HepG2 (cell line): Measurements from ENCODE around the gene TRPV6. TPM values are rescaled to one million over a fixed set of nuclear protein-coding genes. Genes with fewer than 3 reads are reported as not detected.

Source experiments
- ATAC-seq: fragments of 200-7000 bp; cut with Tn5 transposase; 3 replicates; pipeline ENCODE4 v1.9.1; 2020; ENCODE audit warnings: mild to moderate bottlenecking, moderate library complexity
- BruUV-seq: library from RNA; stranded (reverse); fragments of 400-500 nt; replicated peaks from 2 replicates; lab custom pipeline; 2021; lab: Mats Ljungman, UMichigan
- CTCF ChIA-PET: fragments of 300-600 bp; formaldehyde crosslinking; extraction: SDS; loops from one replicate; lab custom pipeline; 2021; ENCODE audit warnings: low total read pairs, inconsistent platforms, low intra/inter-chr PET ratio; lab: Yijun Ruan, JAX
- POLR2A ChIA-PET: fragments of 350-600 bp; sonication (Branson Sonifier 250); formaldehyde crosslinking; loops from one replicate; lab custom pipeline; 2020; ENCODE audit warnings: antibody characterized with exemption, inconsistent platforms; lab: Yijun Ruan, JAX
- DNase-seq: peaks from one replicate; pipeline ENCODE4 v3.0.0-alpha.2; 2015; ENCODE audit warnings: low spot score
- FAIRE-seq: peaks from 3 replicates; lab custom pipeline; 2011; peaks lifted over from hg19 to GRCh38; lab: Jason Lieb, UNC
- H2AFZ ChIP-seq: one replicate; pipeline ENCODE4 v1.6.1; 2011; ENCODE audit warnings: low read length, inconsistent platforms
- H3K27ac ChIP-seq: fragments of 300-600 bp; 3 replicates; pipeline ENCODE4 v1.8.0; 2011; ENCODE audit warnings: mixed run types, mild to moderate bottlenecking, mixed read lengths, low read length, inconsistent platforms; ENCODE audit not compliant: insufficient read depth; ENCODE audit errors: extremely low read length
- H3K27me3 ChIP-seq, 2 experiments: fragments of 200-600 bp in 1 of 2; 2 replicates in 1 of 2; 3 replicates in 1 of 2; pipeline versions ENCODE4 v1.6.0 to v1.8.0; 2011; ENCODE audit warnings: low read length in 2 of 2, mild to moderate bottlenecking in 2 of 2, moderate library complexity in 2 of 2, inconsistent platforms in 1 of 2; ENCODE audit not compliant: insufficient read depth in 2 of 2, control insufficient read depth in 1 of 2
- H3K36me3 ChIP-seq, 2 experiments: fragments of 200-600 bp in 1 of 2; replicated peaks in 1 of 2; 2 replicates in 1 of 2; 3 replicates in 1 of 2; pipeline versions ENCODE4 v1.5.1 to v1.8.0; 2011; ENCODE audit warnings: low read length in 2 of 2, inconsistent platforms in 1 of 2; ENCODE audit not compliant: insufficient read depth in 2 of 2, control insufficient read depth in 1 of 2
- H3K4me1 ChIP-seq: 2 replicates; pipeline ENCODE4 v1.5.1; 2012; ENCODE audit warnings: low read length, inconsistent platforms; ENCODE audit not compliant: insufficient read depth
- H3K4me2 ChIP-seq: 2 replicates; pipeline ENCODE4 v1.6.0; 2011; ENCODE audit warnings: low read depth, low read length, inconsistent platforms
- H3K4me3 ChIP-seq, 3 experiments: fragments of 200-600 bp in 1 of 3; sonication (generic), shearing (Covaris generic) in 1 of 3; replicated peaks in 1 of 3; 2 replicates each; pipeline ENCODE4 v1.5.1; 2011 to 2016; ENCODE audit warnings: low read length in 3 of 3, inconsistent platforms in 2 of 3, low read depth in 2 of 3, mild to moderate bottlenecking in 2 of 3, control low read depth in 1 of 3, mixed read lengths in 1 of 3; ENCODE audit not compliant: insufficient read depth in 1 of 3
- H3K79me2 ChIP-seq: one replicate; pipeline ENCODE4 v1.6.1; 2011; ENCODE audit warnings: low read length, inconsistent platforms; ENCODE audit not compliant: insufficient read depth
- H3K9ac ChIP-seq: 2 replicates; pipeline ENCODE4 v1.6.0; 2011; ENCODE audit warnings: mild to moderate bottlenecking, low read depth, low read length, inconsistent platforms; ENCODE audit not compliant: insufficient read depth
- H3K9me3 ChIP-seq: 2 replicates; pipeline ENCODE4 v1.5.1; 2012; ENCODE audit warnings: mild to moderate bottlenecking, low read length
- H4K20me1 ChIP-seq: 2 replicates; pipeline ENCODE4 v1.6.0; 2011; ENCODE audit warnings: inconsistent platforms, mild to moderate bottlenecking, low read length, moderate library complexity; ENCODE audit not compliant: insufficient read depth
- HMGA1 ChIP-seq: sonication (generic); formaldehyde crosslinking; conservative IDR thresholded peaks from 2 replicates; pipeline ENCODE4 v1.4.0; 2020; ENCODE audit warnings: missing genetic modification reagents
- IRX3 ChIP-seq: sonication (generic); formaldehyde crosslinking; IDR thresholded peaks from 2 replicates; pipeline ENCODE4 v1.8.1; 2023; ENCODE audit warnings: mild to moderate bottlenecking, low read depth, missing genetic modification reagents, borderline replicate concordance
- JDP2 ChIP-seq: sonication (generic); formaldehyde crosslinking; IDR thresholded peaks from 2 replicates; pipeline ENCODE4 v1.8.1; 2022; ENCODE audit warnings: missing genetic modification reagents, borderline replicate concordance
- MIXL1 ChIP-seq: IDR thresholded peaks from 2 replicates; pipeline ENCODE4 v1.6.1; 2016
- NFKBIZ ChIP-seq: IDR thresholded peaks from 2 replicates; pipeline ENCODE4 v1.6.1; 2018; ENCODE audit warnings: missing genetic modification reagents, missing compliant biosample characterization
- PAF1 ChIP-seq: IDR thresholded peaks from 2 replicates; pipeline ENCODE4 v1.6.1; 2016; ENCODE audit warnings: missing genetic modification reagents, missing compliant biosample characterization
- PHF20 ChIP-seq: sonication (generic); formaldehyde crosslinking; IDR thresholded peaks from 2 replicates; pipeline ENCODE4 v1.5.0; 2020; ENCODE audit warnings: mild to moderate bottlenecking, missing genetic modification reagents
- WIZ ChIP-seq: sonication (generic); formaldehyde crosslinking; IDR thresholded peaks from 2 replicates; pipeline ENCODE4 v1.5.1; 2020; ENCODE audit warnings: mild to moderate bottlenecking, missing genetic modification reagents
- ZNF235 ChIP-seq: sonication (generic); formaldehyde crosslinking; IDR thresholded peaks from 2 replicates; pipeline ENCODE4 v1.8.1; 2023; ENCODE audit warnings: mild to moderate bottlenecking, missing genetic modification reagents, borderline replicate concordance
- ZNF556 ChIP-seq: sonication (generic); formaldehyde crosslinking; IDR thresholded peaks from 2 replicates; pipeline ENCODE4 v1.4.0; 2020; ENCODE audit warnings: mild to moderate bottlenecking, missing genetic modification reagents, borderline replicate concordance
- ZNF720 ChIP-seq: sonication (generic); formaldehyde crosslinking; IDR thresholded peaks from 2 replicates; pipeline ENCODE4 v1.4.0; 2020; ENCODE audit warnings: missing genetic modification reagents
- WGBS: methylation state at CpG from one replicate; pipeline ENCODE4 v1.1.6; 2017; ENCODE audit warnings: low lambda C conversion rate; 5-methylcytosine and 5-hydroxymethylcytosine counted together
- in situ Hi-C: cut with HindIII; loops from 2 replicates; pipeline ENCODE4 v1.10.0; 2017; ENCODE audit warnings: low pct_unique_long_range_greater_than_20kb; ENCODE audit not compliant: extremely low pct_ligation_motif_present
- intact Hi-C: fragments of 100-400 bp; cut with micrococcal nuclease; formaldehyde crosslinking; loops from one replicate; pipeline ENCODE4 v1.10.0; 2022; ENCODE audit not compliant: unreplicated experiment
- polyA plus RNA-seq, 8 experiments: library from polyadenylated mRNA; depleted of rRNA in 3 of 8; stranded (reverse) in 7 of 8; unstranded in 1 of 8; fragments of >200 nt; fragmentation: Illumina TruSeq in 4 of 8; extraction: Trizol in 4 of 8; gene quantifications; 2 replicates each; pipeline versions ENCODE4 v1.2.1 to v1.2.3, GENCODE V29; 2011 to 2016; ENCODE audit warnings: low read depth in 4 of 8, missing spikeins in 1 of 8, mixed read lengths in 1 of 8; ENCODE audit not compliant: insufficient read depth in 1 of 8
- total RNA-seq, 5 experiments: library from RNA; depleted of rRNA; stranded (reverse); fragments of >200 nt; fragmentation: Illumina TruSeq; extraction: Trizol; gene quantifications; 2 replicates each; pipeline ENCODE4 v1.2.3, GENCODE V29; 2016; ENCODE audit warnings: low read depth in 1 of 5
- TF ChIP-seq, protein P1 (sequence below): sonication (generic); formaldehyde crosslinking; conservative IDR thresholded peaks from 2 replicates; pipeline ENCODE4 v1.4.0; 2020; ENCODE audit warnings: missing genetic modification reagents
- TF ChIP-seq, protein P2 (sequence below): sonication (generic); formaldehyde crosslinking; IDR thresholded peaks from 2 replicates; pipeline ENCODE4 v1.4.0; 2020; ENCODE audit warnings: missing genetic modification reagents
- TF ChIP-seq, protein P3 (sequence below): sonication (generic); formaldehyde crosslinking; IDR thresholded peaks from 2 replicates; pipeline ENCODE4 v1.5.0; 2020; ENCODE audit warnings: missing genetic modification reagents
- TF ChIP-seq, protein P4 (sequence below): IDR thresholded peaks from 2 replicates; pipeline ENCODE4 v1.4.0; 2020; ENCODE audit warnings: mild to moderate bottlenecking, missing genetic modification reagents

Gene TRPV6
- total and polyA plus RNA-seq, 2 of the 13 experiments (the other 11 are each of a cell fraction or from before 2014, with no cell fraction given), result not detected

DNA sequence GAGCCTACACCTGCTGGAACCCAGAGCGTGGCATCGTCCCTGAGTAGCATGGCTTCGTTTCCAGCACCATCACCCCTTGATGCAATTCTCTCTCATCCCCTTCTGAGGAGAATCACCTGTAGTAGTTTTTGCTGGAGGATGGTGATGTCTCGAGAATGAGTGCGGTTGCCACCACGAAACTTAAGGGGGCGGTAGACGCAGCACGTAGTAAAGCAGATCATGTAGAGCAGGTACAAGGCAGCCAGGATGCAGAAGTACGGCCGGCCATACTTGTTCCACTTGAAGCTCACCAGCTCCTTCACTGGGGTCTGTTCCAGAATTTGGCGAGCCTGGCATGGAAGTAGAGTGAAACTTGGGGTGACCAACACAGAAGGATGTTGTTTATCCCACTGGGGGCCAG is 39.9 kb upstream of the TRPV6 start:
- WGBS, result 25% methylated on average over 11 of the region's 12 CpGs
- Histone ChIP-seq H3K4me2 (no peak overlapping the region), H3K9me3 (no peaks in the 10 kb centered on the region), H3K27me3 (no peaks in the 10 kb centered on the region), H3K79me2 (no peaks in the 10 kb centered on the region), H2AFZ (no peak overlapping the region), H3K36me3 (no peaks in the 10 kb centered on the region), H3K4me3 (no peak overlapping the region), H4K20me1 (no peaks in the 10 kb centered on the region), H3K9ac (no peak overlapping the region), H3K27ac (no peak overlapping the region), H3K4me1 (no peaks in the 10 kb centered on the region)
- no peak for DNase-seq
- CTCF ChIA-PET, result no interaction called here
- no peak for FAIRE-seq
- TF ChIP-seq ZNF235 (no peak), PHF20 (no peak), IRX3 (CRISPR knock-in tag) (no peak), HMGA1 (CRISPR knock-in tag) (no peak), ZNF720 (no peak), JDP2 (no peak), NFKBIZ (no peak), WIZ (no peak), ZNF556 (CRISPR knock-in tag) (no peak), PAF1 (CRISPR knock-in tag) (no peak), MIXL1 (CRISPR knock-in tag) (no peak)
- TF ChIP-seq, protein P1, sequence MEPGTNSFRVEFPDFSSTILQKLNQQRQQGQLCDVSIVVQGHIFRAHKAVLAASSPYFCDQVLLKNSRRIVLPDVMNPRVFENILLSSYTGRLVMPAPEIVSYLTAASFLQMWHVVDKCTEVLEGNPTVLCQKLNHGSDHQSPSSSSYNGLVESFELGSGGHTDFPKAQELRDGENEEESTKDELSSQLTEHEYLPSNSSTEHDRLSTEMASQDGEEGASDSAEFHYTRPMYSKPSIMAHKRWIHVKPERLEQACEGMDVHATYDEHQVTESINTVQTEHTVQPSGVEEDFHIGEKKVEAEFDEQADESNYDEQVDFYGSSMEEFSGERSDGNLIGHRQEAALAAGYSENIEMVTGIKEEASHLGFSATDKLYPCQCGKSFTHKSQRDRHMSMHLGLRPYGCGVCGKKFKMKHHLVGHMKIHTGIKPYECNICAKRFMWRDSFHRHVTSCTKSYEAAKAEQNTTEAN (CRISPR knock-in tag), result no peak
- TF ChIP-seq, protein P2, sequence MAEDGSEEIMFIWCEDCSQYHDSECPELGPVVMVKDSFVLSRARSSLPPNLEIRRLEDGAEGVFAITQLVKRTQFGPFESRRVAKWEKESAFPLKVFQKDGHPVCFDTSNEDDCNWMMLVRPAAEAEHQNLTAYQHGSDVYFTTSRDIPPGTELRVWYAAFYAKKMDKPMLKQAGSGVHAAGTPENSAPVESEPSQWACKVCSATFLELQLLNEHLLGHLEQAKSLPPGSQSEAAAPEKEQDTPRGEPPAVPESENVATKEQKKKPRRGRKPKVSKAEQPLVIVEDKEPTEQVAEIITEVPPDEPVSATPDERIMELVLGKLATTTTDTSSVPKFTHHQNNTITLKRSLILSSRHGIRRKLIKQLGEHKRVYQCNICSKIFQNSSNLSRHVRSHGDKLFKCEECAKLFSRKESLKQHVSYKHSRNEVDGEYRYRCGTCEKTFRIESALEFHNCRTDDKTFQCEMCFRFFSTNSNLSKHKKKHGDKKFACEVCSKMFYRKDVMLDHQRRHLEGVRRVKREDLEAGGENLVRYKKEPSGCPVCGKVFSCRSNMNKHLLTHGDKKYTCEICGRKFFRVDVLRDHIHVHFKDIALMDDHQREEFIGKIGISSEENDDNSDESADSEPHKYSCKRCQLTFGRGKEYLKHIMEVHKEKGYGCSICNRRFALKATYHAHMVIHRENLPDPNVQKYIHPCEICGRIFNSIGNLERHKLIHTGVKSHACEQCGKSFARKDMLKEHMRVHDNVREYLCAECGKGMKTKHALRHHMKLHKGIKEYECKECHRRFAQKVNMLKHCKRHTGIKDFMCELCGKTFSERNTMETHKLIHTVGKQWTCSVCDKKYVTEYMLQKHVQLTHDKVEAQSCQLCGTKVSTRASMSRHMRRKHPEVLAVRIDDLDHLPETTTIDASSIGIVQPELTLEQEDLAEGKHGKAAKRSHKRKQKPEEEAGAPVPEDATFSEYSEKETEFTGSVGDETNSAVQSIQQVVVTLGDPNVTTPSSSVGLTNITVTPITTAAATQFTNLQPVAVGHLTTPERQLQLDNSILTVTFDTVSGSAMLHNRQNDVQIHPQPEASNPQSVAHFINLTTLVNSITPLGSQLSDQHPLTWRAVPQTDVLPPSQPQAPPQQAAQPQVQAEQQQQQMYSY (CRISPR knock-in tag), result no peak
- TF ChIP-seq, protein P3, sequence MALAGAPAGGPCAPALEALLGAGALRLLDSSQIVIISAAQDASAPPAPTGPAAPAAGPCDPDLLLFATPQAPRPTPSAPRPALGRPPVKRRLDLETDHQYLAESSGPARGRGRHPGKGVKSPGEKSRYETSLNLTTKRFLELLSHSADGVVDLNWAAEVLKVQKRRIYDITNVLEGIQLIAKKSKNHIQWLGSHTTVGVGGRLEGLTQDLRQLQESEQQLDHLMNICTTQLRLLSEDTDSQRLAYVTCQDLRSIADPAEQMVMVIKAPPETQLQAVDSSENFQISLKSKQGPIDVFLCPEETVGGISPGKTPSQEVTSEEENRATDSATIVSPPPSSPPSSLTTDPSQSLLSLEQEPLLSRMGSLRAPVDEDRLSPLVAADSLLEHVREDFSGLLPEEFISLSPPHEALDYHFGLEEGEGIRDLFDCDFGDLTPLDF (CRISPR knock-in tag), result no peak
- TF ChIP-seq, protein P4, sequence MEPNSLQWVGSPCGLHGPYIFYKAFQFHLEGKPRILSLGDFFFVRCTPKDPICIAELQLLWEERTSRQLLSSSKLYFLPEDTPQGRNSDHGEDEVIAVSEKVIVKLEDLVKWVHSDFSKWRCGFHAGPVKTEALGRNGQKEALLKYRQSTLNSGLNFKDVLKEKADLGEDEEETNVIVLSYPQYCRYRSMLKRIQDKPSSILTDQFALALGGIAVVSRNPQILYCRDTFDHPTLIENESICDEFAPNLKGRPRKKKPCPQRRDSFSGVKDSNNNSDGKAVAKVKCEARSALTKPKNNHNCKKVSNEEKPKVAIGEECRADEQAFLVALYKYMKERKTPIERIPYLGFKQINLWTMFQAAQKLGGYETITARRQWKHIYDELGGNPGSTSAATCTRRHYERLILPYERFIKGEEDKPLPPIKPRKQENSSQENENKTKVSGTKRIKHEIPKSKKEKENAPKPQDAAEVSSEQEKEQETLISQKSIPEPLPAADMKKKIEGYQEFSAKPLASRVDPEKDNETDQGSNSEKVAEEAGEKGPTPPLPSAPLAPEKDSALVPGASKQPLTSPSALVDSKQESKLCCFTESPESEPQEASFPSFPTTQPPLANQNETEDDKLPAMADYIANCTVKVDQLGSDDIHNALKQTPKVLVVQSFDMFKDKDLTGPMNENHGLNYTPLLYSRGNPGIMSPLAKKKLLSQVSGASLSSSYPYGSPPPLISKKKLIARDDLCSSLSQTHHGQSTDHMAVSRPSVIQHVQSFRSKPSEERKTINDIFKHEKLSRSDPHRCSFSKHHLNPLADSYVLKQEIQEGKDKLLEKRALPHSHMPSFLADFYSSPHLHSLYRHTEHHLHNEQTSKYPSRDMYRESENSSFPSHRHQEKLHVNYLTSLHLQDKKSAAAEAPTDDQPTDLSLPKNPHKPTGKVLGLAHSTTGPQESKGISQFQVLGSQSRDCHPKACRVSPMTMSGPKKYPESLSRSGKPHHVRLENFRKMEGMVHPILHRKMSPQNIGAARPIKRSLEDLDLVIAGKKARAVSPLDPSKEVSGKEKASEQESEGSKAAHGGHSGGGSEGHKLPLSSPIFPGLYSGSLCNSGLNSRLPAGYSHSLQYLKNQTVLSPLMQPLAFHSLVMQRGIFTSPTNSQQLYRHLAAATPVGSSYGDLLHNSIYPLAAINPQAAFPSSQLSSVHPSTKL (CRISPR knock-in tag), result no peak
- in situ Hi-C loops, result no loop called here
- BruUV-seq, result no TSS peak
- intact Hi-C loops, result no loop called here
- POLR2A ChIA-PET, result no interaction called here
- ATAC-seq, result no peak; the same call in 2 of the 3 replicates
